ENCODE data around the gene VANGL1.

Gene VANGL1

DNA sequence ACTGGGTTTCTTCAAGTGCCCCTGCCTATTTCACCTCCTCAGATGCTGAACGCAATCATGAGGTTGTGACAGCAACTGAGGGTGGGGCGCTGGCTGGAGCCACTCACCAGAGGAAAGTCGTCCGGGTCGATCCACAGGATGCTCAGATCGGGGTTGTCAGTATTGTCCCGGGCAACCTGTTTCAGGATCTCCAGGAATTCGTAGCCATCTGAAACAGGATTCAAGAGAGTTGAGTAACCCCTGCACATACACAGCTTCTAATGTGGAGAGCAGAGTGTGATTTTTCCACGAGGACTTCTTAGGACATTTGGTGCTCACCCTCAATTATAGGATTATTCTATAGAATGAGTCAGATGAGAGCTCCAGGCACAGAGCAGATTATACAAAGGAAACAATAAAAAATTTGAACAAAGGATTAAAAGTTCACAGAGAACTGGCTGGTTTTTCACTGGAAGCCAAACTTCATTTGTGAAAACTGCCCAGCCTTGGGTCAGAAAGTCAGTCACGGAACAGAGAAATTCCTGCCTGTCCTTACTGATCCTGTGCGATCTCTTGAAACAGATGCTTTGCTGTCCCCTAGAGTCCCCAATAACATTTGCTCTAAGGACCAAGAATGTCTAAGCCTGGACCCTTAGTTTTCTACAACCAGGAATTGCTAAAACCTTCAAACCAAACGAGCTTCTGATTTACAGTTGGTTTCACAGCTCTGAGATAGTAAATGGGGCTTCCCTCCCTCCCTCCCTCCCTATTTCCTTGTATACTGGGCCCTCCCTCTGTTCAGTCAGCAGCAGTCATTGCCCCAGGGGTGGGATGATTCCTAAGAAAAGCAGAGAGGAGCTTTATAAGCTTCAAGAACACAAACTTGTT, 63.5 kb downstream of the VANGL1 start:
- DNase-seq (ENCODE audit: low read depth, low spot score) = no peak

DNA sequence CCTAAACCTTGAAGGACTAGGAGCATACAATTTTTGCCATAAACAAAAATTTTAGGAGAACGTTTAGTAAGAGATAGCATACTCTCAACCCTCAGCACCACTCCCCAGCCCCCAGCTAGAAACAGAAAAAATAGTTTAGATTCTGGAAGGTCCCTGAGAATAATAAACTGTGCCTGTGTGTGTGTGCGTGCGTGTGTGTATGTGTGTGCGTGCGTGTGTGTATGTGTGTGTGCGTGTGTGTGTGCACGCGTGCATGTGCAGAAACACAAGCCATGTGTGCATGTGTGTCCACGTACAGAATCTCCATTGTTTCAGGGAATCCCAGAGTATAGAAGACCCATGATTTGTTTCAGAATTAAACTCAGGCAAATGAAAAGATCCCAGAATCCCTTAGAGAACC, 64.2 kb downstream of the VANGL1 start:
- DNase-seq (ENCODE audit: low read depth, low spot score) = no peak

DNA sequence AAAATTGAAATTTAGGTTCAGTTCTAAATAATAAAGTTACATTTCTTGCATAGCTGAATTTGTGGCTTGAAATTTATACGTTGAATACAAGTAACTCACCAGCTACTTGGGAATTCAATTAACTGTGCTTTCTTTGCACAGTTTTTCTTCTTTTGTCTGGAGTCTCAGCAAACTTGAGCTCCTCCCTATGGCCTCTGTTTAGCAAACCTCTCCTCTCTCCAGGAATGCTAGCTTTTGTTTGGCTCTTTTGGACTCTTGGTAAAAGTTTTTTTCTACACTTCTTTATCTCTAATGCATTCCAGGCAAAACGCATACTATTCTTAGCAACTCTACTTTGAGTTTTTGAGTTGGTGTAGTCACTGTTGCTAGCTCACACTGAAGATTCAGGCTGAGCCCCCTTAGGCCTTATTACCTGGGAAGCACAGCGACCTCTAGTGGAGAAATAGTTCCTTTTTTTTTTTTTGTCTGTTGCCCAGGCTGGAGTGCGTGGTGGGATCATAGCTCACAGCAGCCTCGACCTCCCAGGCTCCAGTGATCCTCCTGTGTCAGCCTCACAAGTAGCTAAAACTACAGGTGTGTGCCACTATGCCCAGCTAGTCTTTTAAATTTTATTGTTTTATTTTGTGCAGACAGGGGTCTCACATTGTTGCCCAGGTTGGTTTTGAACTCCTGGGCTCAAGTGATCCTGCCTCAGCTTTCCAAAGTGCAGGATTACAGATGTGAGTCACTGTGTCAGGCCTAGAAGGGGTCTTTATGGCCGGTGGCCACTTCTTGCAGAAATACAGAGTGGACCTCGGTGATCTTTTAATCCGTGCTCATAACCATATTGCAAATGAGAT, 65.0 kb downstream of the VANGL1 start:
- DNase-seq (ENCODE audit: low read depth, low spot score) = no peak

DNA sequence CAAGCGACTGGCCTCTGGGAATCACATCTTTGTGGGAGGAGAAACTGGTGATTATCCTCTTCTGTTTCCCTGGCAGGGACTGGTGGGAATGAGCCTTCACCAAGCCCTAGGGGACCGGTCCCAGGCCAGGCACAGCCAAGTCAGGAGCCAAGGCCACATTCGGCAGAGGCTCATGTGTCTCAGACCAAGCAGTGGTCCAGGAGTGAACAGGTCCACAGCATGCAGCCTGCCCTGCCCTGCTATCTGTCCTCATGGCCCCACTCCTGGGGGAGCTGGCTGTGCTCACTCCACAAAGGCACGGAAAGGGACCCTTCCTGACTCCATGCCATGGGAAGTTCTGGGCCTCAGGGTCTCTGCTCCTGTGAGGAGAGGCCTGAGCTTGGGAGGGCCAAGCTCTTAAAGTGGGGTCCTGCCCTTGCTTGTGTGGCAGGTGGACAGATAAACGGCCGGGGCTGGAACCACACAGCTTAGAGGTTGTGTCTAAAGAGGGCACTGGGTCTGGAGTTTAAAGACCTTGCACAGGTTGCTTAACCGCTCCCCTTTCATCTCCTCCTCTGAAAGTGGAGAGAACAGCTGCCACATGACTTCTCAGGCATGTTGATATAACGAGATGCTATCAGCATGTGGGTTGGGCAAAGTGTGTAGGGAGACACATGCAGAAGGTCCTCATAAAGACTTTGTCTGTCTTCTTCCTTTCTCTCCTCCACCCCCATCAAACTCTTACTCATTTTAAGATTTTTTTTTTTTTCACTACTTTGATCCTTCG, 69.3 kb downstream of the VANGL1 start:
- DNase-seq (ENCODE audit: low read depth, low spot score) = no peak

DNA sequence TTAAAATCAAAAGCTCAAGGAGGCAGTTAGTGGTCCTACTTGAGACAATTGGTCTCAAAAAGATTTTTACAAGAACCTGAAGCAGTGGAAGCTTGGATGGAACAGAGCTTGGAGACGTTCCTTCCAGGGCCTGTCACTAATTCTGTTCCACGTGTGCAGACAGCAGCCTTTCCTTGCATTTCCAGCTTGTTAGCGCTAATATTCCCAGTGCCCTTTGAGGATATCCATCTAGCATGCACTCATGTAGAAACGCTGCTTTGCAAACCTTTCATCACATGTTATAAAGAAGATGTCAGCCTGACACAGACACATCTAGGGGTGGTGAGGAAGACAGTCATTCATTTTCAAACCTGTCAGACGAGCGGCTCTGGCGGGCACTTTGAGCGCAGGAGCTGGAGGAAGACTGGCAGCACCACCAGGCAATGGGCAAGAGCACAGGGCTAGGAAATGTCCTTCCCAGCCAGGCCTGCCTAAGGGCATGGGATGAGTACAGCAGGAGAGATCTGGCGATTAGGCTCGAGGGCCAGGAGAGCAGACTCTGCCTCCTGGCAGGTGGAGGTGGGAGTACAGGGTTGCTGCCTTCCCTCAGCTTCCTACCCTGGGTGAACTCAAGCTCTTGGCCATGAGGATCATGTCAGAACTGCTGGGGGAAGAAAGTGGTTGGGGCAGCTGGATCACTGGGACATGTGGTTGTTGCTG, 71.3 kb downstream of the VANGL1 start:
- no peak for DNase-seq (ENCODE audit: low read depth, low spot score)

DNA sequence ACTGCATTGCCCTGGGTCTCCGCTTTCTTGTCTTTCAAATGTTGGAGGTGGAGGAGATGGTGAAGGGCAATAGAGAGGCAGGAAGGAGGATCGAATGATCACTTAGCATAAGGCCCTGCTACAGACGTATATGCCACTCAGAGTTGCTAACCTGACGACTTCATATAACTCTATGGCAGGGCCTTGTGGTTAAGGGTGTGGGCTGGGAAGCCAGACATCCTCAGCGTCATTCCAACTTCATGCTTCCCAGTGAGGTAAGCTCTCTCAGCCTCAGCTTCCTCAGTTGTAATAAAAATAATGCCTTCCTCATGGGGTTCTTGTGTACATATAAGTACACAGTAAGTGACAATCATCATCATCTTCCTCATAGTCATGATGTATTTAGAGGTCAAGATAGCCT, 72.1 kb downstream of the VANGL1 start:
- no peak for DNase-seq (ENCODE audit: low read depth, low spot score)

DNA sequence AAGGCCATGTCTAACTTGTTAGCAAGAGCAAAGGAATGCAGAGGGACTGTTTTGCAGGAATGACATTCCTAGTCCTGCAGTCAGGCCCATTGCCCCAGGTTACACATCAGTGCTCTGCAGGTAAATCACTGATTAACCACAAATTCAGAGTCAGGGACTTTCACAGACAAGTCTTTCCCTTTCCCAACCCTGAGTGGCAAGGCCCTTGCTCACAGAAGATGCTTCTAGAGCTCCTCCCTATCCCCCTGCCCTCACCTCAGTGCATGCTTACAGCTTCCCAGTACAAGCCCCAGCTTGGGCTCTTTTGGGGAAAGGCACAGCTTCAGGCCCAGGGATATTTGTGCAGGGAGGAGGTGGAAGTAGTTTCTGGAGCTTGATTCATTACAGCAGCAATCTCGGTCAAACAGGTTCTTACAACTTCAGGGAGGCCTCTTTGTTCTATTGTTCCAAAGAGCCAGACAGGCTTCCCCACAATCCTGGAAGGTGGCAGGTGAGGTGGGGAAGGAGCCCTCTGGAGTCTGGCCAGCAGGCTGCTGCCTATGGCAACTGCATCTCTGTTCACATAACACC, 72.9 kb downstream of the VANGL1 start:
- DNase-seq (ENCODE audit: low read depth, low spot score) = no peak

DNA sequence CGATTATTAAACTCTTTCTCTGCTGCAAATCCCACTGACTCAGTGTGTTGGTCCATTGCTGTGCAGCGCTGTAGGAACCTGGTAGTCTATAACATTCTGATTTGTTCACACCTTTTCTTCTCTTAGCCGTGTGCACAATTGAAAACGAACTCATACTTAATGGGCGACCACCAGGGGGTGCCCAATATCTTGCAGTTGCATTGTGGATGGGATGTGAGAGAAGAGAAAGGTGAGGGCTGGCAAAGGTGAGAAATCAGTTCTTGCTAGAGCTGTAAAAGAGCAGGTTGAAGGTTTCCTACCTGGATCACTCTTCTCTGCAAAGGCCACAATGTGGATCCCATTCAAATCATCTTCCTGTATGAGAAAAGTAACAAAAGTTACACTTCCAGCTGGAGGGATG, 75.8 kb downstream of the VANGL1 start:
- no peak for DNase-seq (ENCODE audit: low read depth, low spot score)

DNA sequence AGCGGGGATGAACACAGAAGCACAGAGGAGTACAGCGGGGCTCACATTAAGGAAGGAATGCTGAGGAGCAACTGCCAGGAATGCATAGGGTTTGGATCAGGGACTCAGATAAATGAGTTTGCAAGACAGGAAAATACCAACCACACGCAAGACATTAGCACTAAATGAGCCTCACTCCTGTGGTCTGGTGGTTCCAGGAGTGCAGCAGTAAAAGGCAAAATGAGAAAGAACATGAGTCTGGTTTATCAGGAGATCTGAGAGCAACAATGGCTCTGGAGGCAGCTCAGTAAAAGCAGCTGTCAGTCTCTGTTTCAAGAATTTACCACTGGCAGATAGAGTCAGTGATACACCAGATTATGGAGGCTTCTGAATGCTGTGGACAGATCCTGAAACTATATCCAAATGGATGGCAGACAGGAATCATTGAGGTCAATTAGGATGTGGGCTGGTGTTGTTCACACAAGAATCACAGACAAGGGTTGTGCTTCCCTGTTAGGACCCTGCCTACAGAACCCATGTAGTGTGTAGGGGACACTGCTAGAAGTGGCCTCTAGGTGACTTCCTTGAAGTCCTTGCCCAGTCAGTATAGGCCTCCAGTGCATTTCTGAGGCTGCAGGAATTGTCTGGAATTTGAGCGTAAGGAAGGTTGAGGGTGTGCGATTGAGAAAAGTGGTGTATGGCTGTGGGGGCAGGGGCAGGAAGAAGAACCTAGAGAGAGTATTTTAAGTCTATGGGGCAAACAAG, 76.4 kb downstream of the VANGL1 start:
- no peak for DNase-seq (ENCODE audit: low read depth, low spot score)

DNA sequence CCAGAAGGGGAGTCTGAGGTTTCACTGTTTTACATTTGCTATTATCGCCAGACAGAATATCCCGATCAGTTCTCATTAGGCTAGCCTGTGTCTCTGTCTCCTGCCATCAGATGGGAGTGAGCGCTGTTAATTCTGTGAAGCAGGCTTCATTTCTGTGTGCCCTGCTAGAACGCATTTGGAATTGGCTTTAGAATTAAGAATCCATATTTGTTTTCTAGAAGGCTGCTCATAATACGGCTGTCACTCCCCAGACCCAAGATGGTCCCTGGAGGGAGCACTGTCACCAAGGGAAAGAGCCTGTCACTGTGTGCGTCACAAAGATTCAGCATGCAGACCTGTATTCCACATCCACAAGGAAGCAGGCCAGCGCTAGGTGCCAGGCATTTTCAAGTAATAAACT, 77.5 kb downstream of the VANGL1 start:
- DNase-seq (ENCODE audit: low read depth, low spot score) = no peak

DNA sequence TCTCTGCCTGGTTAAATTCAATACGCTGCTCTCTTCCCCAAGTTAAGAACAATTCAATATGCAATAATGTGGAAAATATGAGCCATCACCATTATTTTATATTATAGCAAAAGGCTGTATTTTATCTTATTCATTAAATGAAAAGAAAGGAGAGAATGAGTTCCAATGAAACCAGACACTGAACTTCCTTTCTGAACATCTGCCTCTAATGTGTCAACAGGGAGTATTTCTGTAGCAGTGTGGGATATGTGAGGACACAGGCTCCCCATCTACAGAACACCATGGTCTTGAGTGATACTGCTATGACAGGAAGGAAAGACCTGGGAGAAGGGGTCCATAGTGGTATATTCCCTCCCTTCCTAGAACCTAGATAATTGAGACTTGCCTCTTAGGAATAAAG, 80.5 kb downstream of the VANGL1 start:
- DNase-seq (ENCODE audit: low read depth, low spot score) = no peak

DNA sequence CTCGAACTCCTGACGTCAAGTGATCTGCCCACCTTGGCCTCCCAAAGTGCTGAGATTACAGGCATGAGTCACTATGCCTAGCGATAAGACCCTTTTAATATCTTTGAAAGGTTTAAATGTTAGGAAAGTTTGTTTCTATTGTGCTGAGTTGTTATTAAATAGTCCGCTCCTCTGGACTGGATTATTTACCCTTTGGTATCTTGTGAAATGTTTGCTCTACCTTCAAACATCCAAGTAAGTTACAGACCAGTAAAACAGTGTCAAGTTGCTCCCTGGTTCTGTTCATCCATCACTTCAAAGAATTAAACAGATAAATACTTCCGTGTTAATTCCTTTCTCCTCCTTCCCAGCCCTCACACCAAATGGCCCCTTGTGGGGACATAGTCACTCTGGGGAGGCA, 82.0 kb downstream of the VANGL1 start:
- no peak for DNase-seq (ENCODE audit: low read depth, low spot score)

DNA sequence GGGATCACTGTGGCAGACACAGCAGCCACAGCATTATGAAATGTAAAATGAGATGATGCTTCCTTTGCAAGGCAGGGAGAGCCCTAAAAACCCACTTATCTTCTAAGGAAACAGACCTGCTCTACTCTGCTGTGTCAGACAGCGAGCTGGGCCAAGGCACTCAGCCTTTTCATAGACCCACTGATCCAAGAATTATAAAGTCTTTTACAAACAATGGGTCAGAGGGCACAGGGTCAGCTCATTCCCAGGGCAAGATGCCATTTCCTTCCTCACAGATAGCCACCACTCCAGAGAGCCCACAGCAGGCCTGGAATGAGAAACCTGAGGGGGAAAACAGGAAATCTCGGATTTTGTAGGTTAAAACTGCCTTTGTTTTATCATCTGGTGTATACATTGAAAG, 83.8 kb downstream of the VANGL1 start:
- DNase-seq (ENCODE audit: low read depth, low spot score) = no peak

DNA sequence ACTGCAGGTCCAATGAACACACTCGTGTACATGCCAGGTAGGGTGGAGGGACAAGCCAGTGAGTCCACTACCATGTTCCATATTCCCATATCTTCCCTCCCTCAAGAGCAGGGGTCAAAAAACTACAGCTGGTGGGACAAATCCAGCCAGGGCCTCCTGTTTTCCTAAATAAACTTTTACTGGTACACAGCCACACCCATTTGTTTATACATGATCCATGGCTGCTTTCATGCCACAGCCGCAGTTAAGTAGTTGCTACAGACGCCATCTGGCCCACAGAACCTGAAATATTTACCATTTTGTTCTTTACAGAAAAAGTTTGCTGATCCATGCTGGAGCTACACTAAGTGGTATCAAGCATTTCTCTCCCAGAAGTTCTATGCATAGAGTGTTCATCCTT, 84.4 kb downstream of the VANGL1 start:
- no peak for DNase-seq (ENCODE audit: low read depth, low spot score)

DNA sequence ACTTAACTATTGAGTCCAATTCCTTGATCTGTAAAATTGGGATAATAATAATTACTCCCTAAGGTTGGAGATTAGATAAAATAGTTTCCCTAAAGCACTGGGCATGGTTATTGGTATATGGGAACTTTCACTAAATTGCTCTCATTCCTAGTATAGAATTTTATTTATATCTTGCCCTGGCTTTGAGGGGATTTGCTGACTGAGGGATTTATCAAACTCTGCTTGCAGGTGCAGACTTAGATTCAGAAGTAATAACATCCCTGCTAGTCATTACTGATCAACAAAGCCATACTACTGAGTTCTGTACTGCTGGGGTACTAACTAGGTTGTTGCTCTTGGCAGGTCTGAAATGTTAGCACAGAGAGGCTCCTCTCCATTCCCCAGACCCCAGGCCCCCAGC, 84.8 kb downstream of the VANGL1 start:
- no peak for DNase-seq (ENCODE audit: low read depth, low spot score)

DNA sequence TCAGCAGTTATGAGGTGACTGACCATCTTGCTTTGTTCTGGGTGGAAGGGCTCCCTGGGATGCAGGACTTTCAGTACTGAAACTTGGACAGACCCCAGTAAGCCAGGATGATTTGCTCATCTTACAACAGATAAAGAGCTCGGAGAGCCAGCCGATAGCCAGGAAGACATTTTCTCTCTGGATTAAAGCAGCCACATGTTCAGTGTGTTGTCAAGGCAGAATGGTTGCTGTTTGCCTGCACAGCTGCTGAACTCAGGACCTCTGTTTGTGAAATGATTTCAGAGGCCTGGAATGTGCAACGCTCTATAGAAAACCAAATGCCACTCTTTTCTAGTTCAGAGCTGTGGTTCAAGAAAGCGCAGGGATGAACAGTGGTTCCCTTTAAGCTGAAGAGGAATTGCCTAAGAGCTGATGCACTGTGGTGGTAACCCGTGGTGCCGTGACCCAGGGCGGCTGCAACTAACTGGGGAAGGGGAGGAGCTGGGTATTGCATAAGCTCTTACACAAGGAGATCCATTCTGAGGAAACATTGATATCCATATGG, 86.0 kb downstream of the VANGL1 start:
- no peak for DNase-seq (ENCODE audit: low read depth, low spot score)

DNA sequence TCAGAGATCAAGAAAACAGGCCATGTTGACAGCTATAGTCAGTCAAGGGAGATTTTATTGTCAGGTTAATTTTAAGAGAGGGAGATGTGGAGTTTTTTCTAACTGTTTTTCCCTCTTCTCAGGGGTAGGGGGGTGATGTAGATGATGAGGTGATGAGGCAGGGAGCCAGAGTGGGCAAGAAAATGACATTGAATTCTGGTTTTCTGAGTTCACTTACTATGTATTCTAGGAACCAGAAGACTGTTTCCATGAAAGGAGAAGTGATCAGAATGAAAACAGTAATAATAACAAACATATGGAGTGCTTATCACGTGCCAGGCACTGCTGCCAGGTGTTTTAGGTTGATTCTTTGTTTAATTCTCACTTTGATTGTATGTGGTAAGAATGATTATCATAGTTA, 86.6 kb downstream of the VANGL1 start:
- DNase-seq (ENCODE audit: low read depth, low spot score) = no peak

DNA sequence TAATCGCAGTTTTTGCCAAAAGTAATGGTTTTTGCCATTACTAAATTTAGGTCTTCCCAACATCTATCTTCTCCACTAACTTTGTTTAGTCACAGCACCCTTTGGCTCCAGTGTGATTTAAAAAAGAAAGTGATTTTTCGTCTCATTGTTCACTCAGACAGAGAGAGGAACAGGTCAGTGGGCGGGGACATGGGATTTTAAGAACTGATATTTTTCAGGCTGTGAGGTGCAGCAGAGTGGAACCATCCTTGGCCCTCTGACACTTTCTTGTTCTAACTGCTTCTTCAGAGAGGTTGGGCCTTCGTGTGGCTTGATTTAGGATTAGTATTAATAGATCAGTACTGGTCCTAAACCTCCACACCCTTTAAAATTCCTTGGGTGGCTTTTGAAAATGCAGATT, 88.0 kb downstream of the VANGL1 start:
- no peak for DNase-seq (ENCODE audit: low read depth, low spot score)

DNA sequence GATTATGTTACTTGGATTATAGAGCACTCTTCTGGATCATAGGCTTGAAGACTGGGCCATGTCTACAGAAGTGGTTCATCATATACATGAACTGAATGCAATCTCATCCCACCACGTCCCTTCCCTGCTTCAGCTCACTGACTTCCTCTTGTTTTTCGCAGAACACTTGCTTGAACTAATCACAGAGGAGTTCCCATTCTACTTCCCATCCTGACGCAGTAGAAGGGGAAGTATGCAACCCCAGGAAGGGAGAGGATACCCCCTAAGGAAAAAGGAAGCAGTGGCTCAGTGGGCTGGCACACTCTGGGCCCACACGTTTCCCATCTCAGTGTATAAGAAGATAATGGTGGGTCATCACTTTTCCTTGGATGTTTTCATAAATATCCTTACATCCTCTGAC, 90.5 kb downstream of the VANGL1 start:
- DNase-seq (ENCODE audit: low read depth, low spot score) = no peak

DNA sequence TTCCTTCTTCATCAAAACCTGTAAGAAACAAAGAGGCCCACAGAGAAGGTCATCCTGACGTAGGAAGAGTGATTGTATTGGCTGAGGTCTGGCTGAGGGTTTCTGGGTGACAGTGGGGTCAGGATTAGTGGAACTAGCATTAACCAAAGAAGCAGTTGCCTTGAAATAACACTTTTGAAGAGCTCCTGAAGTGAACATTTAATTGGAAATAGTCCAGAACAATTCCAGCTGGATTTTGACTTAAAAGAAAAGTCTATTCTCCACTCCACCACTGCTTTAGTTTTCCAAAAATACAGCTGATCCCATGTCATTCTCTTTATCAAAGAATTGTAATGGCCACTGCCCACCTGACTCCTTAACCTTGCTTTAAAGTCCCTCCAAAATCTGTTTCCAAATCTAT, 99.0 kb downstream of the VANGL1 start:
- DNase-seq (ENCODE audit: low read depth, low spot score) = no peak

Measured in activated naive CD8-positive, alpha-beta T cell treated with anti-CD3 and anti-CD28 coated beads, Interleukin-2, amount 50 U/mL, for 16 hours (primary cell).